NCI-H748 (cell line): ENCODE data around the gene CDX2.
A peak's percentile ranks its signal among the peaks of the same experiment; 100 is the strongest.
"Not testable (repeated sequence)": the region's sequence is repeated elsewhere in the genome, so short reads cannot be mapped to it uniquely, and the experiment has no call there.

Experiments
- DNase-seq: peaks from one replicate; lab custom pipeline; 2025; ENCODE audit not compliant: unreplicated experiment; lab: John Stamatoyannopoulos, UW

The CDX2 gene

GRCh38 chr13:27969082-27969865 lies at the start of gene CDX2:
TSS of gene CDX2 (minus strand) at chr13:27969315. CDS start at chr13:27969006, 309 bp downstream.
- DNase-seq = peak; percentile 90

GRCh38 chr13:28014301-28014700 lies 45.2 kb upstream of the CDX2 start:
- no peak for DNase-seq

- DNase-seq = no peak
Measured at GRCh38 chr13:28013482-28013881, 44.4 kb upstream of the CDX2 start.

- DNase-seq = no peak
Measured at GRCh38 chr13:28012896-28013295, 43.8 kb upstream of the CDX2 start.

GRCh38 chr13:28012383-28012782 lies 43.3 kb upstream of the CDX2 start:
- no peak for DNase-seq

- peak; percentile 65 for DNase-seq
Measured at GRCh38 chr13:28010046-28010445, 40.9 kb upstream of the CDX2 start.

- not testable (repeated sequence) for DNase-seq
Measured at GRCh38 chr13:28005016-28005415, 35.9 kb upstream of the CDX2 start.

- no peak for DNase-seq
Measured at GRCh38 chr13:28002886-28003698, 34.0 kb upstream of the CDX2 start.

GRCh38 chr13:28001837-28002473 lies 32.8 kb upstream of the CDX2 start:
- peak; percentile 67 for DNase-seq

GRCh38 chr13:28001049-28001448 lies 31.9 kb upstream of the CDX2 start:
- no peak for DNase-seq

GRCh38 chr13:28000567-28000966 lies 31.5 kb upstream of the CDX2 start:
- no peak for DNase-seq

- DNase-seq = peak; percentile 80
Measured at GRCh38 chr13:27997904-27998522, 28.9 kb upstream of the CDX2 start.

- no peak for DNase-seq
Measured at GRCh38 chr13:27991881-27992280, 22.8 kb upstream of the CDX2 start.

GRCh38 chr13:27988520-27988919 lies 19.4 kb upstream of the CDX2 start, which contains the start of gene URAD:
TSS of gene URAD (minus strand) at chr13:27988693. CDS start at chr13:27988637, 56 bp downstream.
- DNase-seq = no peak

GRCh38 chr13:27985600-27985999 lies 16.5 kb upstream of the CDX2 start:
- no peak for DNase-seq

- DNase-seq = no peak
Measured at GRCh38 chr13:27982361-27982760, 13.2 kb upstream of the CDX2 start.

GRCh38 chr13:27981006-27981708 lies 12.0 kb upstream of the CDX2 start:
- DNase-seq = no peak

GRCh38 chr13:27980280-27980998 lies 11.3 kb upstream of the CDX2 start:
- DNase-seq = no peak

GRCh38 chr13:27979765-27980279 lies 10.7 kb upstream of the CDX2 start:
- no peak for DNase-seq
